ENCODE data around the gene PRDM10. TPM values are rescaled to one million over a fixed set of nuclear protein-coding genes. Genes with fewer than 3 reads are reported as not detected.
"Not testable (repeated sequence)": the region's sequence is repeated elsewhere in the genome, so short reads cannot be mapped to it uniquely, and the experiment has no call there.

PRDM10 gene
- total RNA-seq, 4 donors from 2014 or later, result 5.1 to 8.6 (median 7.6) TPM

- TF ChIP-seq POLR2AphosphoS5 (IDR thresholded peaks at IDR 0.05) (no peak), EP300 (IDR thresholded peaks at IDR 0.05) (no peak), POLR2A (IDR thresholded peaks at IDR 0.05; ENCODE audit: low read depth) (no peak), CTCF (IDR thresholded peaks at IDR 0.05) (no peak)
- Histone ChIP-seq H3K4me1 (no peaks in the 10 kb centered on the region), H3K4me3 (no peak overlapping the region), H3K27me3 (no peaks in the 10 kb centered on the region), H3K36me3 (peaks cover 0 to 35% (median 19%) of the 10 kb centered on the region in 4 donors), H3K27ac (replicated peaks in 1 of 4) (no peak overlapping the region), H3K9me3 (no peaks in the 10 kb centered on the region)
- intact Hi-C loops (cut with DNase I), result no loop called here
- 100% methylated on average over 3 of the region's 3 CpGs for WGBS
- DNase-seq (ENCODE audit: extremely low spot score), result no peak
These were observed 42.9 kb downstream of the PRDM10 start for GRCh38 chr11:129959687-129960086.

- Histone ChIP-seq H3K4me3 (no peak overlapping the region), H3K36me3 (peaks cover 0 to 28% (median 17%) of the 10 kb centered on the region in 4 donors), H3K9me3 (no peaks in the 10 kb centered on the region), H3K4me1 (peaks cover 0 to 2% (median 0%) of the 10 kb centered on the region in 4 donors), H3K27ac (replicated peaks in 1 of 4) (no peak overlapping the region), H3K27me3 (no peaks in the 10 kb centered on the region)
- 93% methylated on average over 4 of the region's 4 CpGs for WGBS
- TF ChIP-seq POLR2A (IDR thresholded peaks at IDR 0.05; ENCODE audit: low read depth) (no peak), EP300 (IDR thresholded peaks at IDR 0.05) (no peak), CTCF (IDR thresholded peaks at IDR 0.05) (no peak), POLR2AphosphoS5 (IDR thresholded peaks at IDR 0.05) (no peak)
- intact Hi-C loops (cut with DNase I), result no loop called here
- DNase-seq (ENCODE audit: extremely low spot score), result no peak
These were observed 47.4 kb downstream of the PRDM10 start for GRCh38 chr11:129955282-129955681.

- H3K9me3 ChIP-seq; H3K27ac ChIP-seq (replicated peaks in 1 of 4); H3K27me3 ChIP-seq; intact Hi-C loops (cut with DNase I); DNase-seq (ENCODE audit: extremely low spot score); H3K4me3 ChIP-seq; H3K4me1 ChIP-seq: not testable (repeated sequence)
- 100% methylated on average over 1 of the region's 1 CpG for WGBS
- peaks cover 0 to 27% (median 16%) of the 10 kb centered on the region in 4 donors for H3K36me3 ChIP-seq
These were observed 47.9 kb downstream of the PRDM10 start for GRCh38 chr11:129954703-129955102.

GRCh38 chr11:129951866-129952262 is 50.8 kb downstream of the PRDM10 start:
- intact Hi-C loops (cut with DNase I), result no loop called here
- Histone ChIP-seq H3K27me3 (no peaks in the 10 kb centered on the region), H3K4me1 (peaks cover 0 to 3% (median 0%) of the 10 kb centered on the region in 4 donors), H3K4me3 (no peak overlapping the region), H3K9me3 (no peaks in the 10 kb centered on the region), H3K27ac (replicated peaks in 1 of 4) (no peak overlapping the region), H3K36me3 (peaks cover under 1 to 24% (median 7%) of the 10 kb centered on the region in 4 donors)
- WGBS, result 94% methylated on average over 1 of the region's 1 CpG
- DNase-seq (ENCODE audit: extremely low spot score), result no peak
- TF ChIP-seq POLR2A (IDR thresholded peaks at IDR 0.05; ENCODE audit: low read depth), result no peak
- TF ChIP-seq CTCF (IDR thresholded peaks at IDR 0.05), result no peak
- no peak for TF ChIP-seq POLR2AphosphoS5 (IDR thresholded peaks at IDR 0.05)
- no peak for TF ChIP-seq EP300 (IDR thresholded peaks at IDR 0.05)

GRCh38 chr11:129951201-129951865 is 51.3 kb downstream of the PRDM10 start:
- intact Hi-C loops (cut with DNase I), result no loop called here

More at GRCh38 chr11:129951201-129951865, 51.3 kb downstream of the PRDM10 start:
- Histone ChIP-seq H3K27ac (replicated peaks in 1 of 4) (no peak overlapping the region), H3K4me1 (peaks cover 0 to 3% (median 0%) of the 10 kb centered on the region in 4 donors), H3K9me3 (no peaks in the 10 kb centered on the region), H3K4me3 (no peak overlapping the region), H3K27me3 (no peaks in the 10 kb centered on the region), H3K36me3 (peaks cover 4 to 24% (median 10%) of the 10 kb centered on the region in 4 donors)
- DNase-seq (ENCODE audit: extremely low spot score), result no peak
- TF ChIP-seq POLR2AphosphoS5 (IDR thresholded peaks at IDR 0.05) (no peak), POLR2A (IDR thresholded peaks at IDR 0.05; ENCODE audit: low read depth) (no peak), EP300 (IDR thresholded peaks at IDR 0.05) (no peak), CTCF (IDR thresholded peaks at IDR 0.05) (no peak)
- WGBS, result 84% methylated on average over 10 of the region's 10 CpGs
